Measurements from ENCODE around the gene LCN6.
A peak's percentile ranks its signal among the peaks of the same experiment; 100 is the strongest.
"Not testable (repeated sequence)": the region's sequence is repeated elsewhere in the genome, so short reads cannot be mapped to it uniquely, and the experiment has no call there.

LCN6 gene

DNA sequence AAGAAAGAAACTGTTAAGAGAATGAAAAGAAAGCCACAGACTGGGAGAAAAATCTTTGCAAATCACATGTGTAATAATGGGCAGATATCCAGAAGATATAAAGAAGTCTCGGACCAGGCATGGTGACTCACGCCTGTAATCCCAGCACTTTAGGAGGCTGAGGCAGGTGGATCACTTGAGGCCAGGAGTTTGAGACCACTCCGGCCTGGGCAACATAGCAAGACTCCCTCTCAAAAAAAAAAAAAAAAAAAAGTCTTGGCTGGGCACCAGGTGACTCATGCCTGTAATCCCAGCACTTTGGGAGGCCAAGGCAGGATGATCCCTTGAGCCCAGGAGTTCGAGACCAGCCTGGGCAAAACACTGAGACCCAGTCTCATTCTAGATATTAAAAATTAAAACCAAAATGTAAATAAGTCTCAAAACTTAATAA, 37.1 kb downstream of the LCN6 start:
- not testable (repeated sequence) for DNase-seq (ENCODE audit: low read depth in 2 of 2)

DNA sequence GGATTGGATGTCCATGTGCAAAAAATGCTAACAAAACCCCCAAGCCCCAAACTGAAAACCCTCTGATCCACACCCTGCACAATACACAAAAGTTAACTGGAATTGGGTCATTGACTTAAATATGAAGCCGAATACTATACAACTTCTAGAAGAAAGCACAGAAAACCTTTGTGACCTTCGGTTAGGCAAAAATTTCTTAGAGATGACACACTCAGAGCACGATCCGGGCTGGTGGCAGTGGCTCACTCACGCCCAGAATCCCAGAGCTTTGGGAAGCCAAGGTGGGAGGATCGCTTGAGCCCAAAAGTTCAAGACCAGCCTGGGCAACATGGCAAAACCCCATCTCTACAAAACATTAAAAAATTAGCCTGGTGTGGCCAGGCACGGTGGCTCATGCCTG, 37.8 kb downstream of the LCN6 start:
- no peak for DNase-seq (ENCODE audit: low read depth in 2 of 2)

GRCh38 chr9:136709454-136710109, 38.7 kb downstream of the LCN6 start:
- DNase-seq (ENCODE audit: low read depth in 2 of 2) = no peak

GRCh38 chr9:136707849-136708517, 40.3 kb downstream of the LCN6 start:
- DNase-seq (ENCODE audit: low read depth in 2 of 2) = no peak

- no peak for DNase-seq (ENCODE audit: low read depth in 2 of 2)
Measured at GRCh38 chr9:136707011-136707410, 41.3 kb downstream of the LCN6 start.

DNA sequence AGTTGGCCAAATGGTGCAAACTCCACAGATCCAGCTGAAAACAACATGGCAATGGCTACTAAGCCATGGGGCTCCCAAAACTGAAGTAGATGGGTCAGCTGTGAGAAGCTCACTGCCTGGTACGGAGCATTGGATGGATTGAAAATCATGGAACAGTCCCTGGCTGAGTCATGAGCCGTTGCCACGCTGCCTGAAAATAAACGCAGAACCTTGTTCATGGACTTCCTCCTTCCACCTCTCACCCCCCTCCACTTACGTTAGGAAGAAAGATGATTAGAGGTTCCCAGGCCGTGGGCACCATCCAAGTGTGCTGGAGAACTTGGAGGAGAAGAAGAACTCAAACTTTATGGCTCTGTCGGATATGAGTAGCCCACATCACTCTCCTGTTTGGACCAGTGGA, 42.8 kb downstream of the LCN6 start:
- no peak for DNase-seq (ENCODE audit: low read depth in 2 of 2)

DNA sequence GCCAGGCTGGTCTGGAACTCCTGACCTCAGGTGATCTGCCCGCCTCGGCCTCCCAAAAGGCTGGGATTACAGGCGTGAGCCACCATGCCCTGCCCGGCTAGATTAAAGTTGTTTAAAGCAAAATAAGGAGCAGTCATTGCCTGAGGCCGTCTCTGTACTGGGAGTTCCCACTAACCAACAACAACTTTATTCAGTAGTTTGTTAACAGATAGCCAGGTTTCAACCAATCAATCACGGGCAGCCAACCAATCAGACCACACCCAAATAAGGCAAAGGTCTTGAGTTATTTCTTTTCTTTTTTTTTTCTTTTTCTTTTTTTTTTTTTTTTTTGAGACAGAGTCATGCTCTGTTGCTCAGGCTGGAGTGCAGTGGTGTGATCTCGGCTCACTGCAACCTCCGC, 43.6 kb downstream of the LCN6 start:
- DNase-seq (ENCODE audit: low read depth in 2 of 2) = not testable (repeated sequence)

DNA sequence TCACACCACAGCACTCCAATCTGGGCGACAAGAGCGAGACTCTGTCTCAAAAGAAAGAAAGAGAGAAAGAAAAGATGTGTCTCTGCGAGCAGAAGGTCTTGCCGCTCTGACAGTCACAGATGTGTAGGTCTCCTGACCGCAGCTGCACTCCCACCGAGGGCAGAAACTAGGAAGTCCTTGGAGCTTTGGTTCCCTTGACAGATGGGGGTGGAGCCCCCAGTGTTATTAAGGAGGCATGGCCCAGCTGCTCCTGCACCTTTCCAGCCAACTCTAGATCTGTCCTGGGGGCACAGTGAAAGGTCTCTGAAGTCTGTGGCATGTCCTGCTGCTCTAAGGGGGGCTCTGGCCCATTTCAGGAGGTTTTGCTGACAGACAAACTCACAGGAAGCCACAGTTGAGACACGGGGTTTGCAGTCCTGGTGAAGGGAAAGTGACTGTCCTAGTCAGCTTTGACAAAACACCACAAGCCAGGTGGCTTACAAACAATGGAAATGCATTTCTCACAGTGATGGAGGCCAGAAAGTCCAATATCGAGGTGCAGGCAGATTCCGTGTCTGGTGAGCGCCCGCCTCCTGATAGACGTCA, 45.0 kb downstream of the LCN6 start:
- no peak for DNase-seq (ENCODE audit: low read depth in 2 of 2)

GRCh38 chr9:136701668-136702053, 46.7 kb downstream of the LCN6 start:
- no peak for DNase-seq (ENCODE audit: low read depth in 2 of 2)

DNA sequence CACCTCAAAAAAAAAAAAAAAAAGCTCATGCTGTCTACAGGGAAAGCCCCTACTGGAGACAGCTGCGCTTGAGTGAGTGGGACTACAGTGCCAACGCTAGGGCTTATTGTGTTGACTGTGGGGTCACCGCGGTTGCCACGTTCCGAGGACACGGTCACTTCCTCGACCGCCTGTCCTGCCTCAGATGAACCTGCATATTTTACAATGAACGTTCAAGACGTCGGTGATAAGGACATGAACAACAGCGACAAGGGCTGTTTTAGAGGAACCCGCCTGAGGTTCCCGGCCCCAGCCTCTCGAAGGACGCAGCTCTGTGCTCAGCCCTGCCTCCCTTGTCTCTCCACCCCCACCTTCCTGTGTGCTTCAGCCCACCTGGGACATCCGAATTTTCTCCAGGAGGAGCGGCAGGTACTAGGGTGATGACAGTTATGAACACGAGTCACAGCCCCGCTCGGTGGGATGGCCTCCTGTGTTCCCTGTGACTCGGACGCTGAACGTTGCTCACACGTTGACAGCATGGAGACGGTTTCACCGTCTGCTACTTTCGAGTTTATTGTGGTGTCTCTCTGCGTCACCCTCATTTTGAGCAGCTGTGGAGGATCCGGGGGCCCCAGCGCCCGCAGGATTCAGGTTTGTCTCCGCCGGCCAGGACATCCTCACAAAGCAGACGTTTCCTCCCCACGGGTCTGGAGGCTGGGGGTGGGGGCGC, 47.2 kb downstream of the LCN6 start:
- DNase-seq (ENCODE audit: low read depth in 2 of 2) = peak; percentile 25 to 51

GRCh38 chr9:136700304-136700703, 48.0 kb downstream of the LCN6 start:
- DNase-seq (ENCODE audit: low read depth in 2 of 2) = no peak

- DNase-seq (ENCODE audit: low read depth in 2 of 2) = no peak
Measured at GRCh38 chr9:136698635-136699246, 49.6 kb downstream of the LCN6 start.

DNA sequence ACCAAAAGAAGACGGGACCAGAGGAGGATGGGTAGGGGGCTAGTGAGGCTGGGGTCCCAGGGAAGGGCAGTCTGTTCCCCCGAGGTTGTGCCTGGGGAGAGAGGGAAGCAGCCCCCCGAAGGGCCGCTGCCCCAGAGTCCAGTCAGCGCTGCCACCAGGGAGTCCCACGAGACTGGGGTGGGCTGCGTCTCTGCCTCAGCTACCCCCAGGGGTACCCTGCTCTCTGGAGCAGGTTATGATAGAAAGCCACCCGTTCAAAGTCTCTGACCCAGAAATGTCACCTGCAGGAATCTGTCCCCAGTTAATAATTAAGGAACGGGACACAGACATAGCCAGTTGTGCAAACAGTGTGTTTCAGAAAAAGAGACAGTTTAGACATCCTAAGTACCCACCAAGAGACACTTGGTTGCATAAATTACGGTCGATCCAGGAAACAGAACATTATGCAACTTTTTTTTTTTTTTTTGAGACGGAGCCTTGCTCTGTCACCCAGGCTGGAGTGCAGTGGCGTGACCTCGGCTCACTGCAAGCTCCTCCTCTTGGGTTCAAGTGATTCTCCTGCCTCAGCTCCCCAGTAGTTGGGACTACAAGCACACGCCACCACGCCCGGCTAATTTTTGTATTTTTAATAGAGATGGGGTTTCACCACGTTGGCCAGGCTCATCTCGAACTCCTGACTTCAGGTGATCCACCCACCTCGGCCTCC, 50.4 kb downstream of the LCN6 start:
- no peak for DNase-seq (ENCODE audit: low read depth in 2 of 2)

GRCh38 chr9:136697146-136697820, 51.0 kb downstream of the LCN6 start:
- no peak for DNase-seq (ENCODE audit: low read depth in 2 of 2)

GRCh38 chr9:136696502-136696901, 51.8 kb downstream of the LCN6 start:
- DNase-seq (ENCODE audit: low read depth in 2 of 2) = no peak

DNA sequence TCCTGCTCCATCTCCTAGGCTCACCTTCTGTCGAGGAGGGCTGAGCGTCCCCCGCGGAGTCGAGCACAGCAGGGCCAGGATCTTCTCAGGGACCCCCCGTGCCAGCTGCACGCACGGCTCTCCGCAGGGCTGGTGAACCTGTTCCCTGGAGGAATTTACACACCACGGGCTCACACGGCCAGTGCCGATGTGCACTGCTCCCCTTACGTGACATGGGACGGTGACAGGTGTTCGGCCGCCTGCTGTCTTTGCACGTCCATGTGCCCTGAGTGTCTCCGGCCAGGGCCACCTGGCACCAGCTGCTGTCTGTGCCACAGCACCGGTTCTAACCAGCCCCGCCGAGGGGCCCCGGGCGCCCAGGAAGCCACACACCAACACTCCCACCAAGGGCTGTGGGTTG, 52.4 kb downstream of the LCN6 start:
- DNase-seq (ENCODE audit: low read depth in 2 of 2) = no peak

- DNase-seq (ENCODE audit: low read depth in 2 of 2) = no peak
Measured at GRCh38 chr9:136695435-136695895, 52.9 kb downstream of the LCN6 start.

DNA sequence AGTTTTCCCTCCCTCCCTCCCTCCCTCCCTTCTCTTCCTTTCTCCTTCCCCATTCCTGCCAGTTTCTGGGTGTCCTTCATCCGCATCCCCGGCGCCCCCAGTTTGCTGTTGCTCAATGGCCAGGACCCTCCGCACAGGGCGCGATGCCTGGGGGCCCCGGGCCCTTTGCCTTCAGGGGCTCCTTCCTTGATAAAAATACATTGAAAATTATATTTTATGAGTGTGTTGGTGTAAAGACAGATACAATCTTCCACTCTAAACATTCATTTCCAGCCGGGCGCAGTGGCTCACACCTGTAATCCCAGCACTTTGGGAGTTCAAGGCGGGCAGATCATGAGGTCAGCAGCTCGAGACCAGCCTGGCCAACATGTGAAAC, 53.5 kb downstream of the LCN6 start:
- no peak for DNase-seq (ENCODE audit: low read depth in 2 of 2)

- no peak for DNase-seq (ENCODE audit: low read depth in 2 of 2)
Measured at GRCh38 chr9:136694163-136694871, 54.0 kb downstream of the LCN6 start.
